COLO668 (cell line): ENCODE measurements around the gene CRAT.

ENCODE experiments used
- DNase-seq: peaks from one replicate; lab custom pipeline; 2025; ENCODE audit not compliant: unreplicated experiment; lab: John Stamatoyannopoulos, UW

The CRAT gene

GRCh38 chr9:129111528-129112151 lies 1.0 kb upstream of the CRAT start:
- peak; percentile 25 for DNase-seq

DNA sequence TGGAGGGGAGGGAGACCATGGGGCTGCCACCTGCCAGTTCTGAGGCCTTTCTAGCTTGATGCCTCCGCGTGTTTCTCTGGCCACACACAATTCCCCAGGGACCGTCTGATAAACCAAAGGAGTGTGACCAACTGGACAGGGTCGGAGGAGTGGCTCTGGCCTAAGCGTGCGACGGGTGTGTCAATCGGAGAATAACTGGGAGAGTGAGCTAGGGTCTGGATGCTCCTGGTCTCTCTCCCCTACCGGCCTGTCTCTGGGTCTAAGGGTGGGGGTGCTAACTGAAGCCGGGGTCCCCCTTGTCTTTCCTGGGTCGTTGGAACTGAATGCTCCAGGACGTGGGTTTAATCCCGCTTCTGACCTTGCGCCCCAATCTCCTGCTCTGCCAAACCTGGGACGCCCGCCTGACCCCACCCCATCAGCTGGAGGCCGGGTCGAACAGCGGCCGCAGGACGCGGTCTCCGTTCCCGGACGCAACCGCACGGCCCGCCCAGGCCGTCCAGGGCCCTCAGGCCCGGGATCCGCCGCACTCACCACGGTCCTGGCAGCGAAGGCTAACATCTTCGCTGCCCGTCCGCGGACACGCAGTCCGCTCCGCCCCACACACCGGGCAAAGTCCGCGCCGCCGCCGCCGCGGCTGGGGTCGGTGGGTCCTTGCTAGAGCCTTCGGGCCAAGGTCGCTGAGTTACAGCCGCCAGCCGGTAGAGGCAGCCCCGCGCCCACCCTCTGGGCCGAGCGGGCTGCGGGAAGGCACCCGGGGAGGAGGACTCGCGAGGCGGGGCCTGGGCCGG lies 447 bp downstream of the CRAT start:
- DNase-seq: no peak

DNA sequence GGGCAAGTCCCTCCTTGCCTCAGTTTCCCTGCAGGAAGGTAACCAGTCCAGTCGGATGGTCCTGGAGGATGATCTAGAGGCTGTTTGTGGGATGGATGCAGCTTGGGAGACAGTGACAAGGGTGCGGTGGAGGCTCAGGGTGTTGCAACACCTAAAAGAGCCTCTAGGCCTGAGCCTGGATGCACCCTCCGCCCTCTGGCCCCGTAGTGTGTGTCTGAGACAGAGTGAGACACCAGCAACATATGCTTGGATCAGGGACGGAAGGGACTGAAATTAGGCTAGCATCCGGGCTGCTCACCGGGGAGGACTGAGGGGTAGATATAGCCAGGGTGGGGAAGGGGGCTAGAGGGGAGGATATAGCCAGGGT lies 1.1 kb downstream of the CRAT start:
- DNase-seq: peak; percentile 10

- no peak for DNase-seq
These were observed 1.6 kb downstream of the CRAT start for GRCh38 chr9:129108805-129109536.

- no peak for DNase-seq
These were observed 2.3 kb downstream of the CRAT start for GRCh38 chr9:129108083-129108804.

DNA sequence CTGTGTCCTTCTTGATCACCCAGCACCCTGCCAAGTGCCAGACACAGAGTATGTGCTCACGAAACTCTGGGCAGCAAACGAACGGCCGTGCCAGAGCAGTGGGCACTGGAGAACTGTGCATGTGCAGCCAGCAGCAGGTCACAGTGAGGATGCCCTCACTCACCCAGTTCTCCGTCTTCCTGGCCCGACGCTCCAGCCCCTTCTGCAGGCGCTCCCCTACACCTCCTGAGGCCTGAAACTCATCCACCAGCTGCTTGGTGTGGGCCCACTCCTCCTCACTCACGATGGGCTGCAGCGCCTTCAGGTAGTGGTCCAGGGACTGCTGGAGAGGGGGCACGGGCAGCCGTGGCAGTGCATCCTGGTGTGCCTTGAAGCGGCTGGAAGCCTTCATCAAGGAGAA lies 2.9 kb downstream of the CRAT start:
- DNase-seq: no peak

- DNase-seq: no peak
These were observed 4.5 kb downstream of the CRAT start for GRCh38 chr9:129105857-129106694.

GRCh38 chr9:129104051-129104450 lies 6.5 kb downstream of the CRAT start:
- DNase-seq: no peak

- DNase-seq: no peak
These were observed 7.0 kb downstream of the CRAT start for GRCh38 chr9:129103595-129103965.

- DNase-seq: peak; percentile 66
These were observed 7.6 kb downstream of the CRAT start for GRCh38 chr9:129102791-129103594.

DNA sequence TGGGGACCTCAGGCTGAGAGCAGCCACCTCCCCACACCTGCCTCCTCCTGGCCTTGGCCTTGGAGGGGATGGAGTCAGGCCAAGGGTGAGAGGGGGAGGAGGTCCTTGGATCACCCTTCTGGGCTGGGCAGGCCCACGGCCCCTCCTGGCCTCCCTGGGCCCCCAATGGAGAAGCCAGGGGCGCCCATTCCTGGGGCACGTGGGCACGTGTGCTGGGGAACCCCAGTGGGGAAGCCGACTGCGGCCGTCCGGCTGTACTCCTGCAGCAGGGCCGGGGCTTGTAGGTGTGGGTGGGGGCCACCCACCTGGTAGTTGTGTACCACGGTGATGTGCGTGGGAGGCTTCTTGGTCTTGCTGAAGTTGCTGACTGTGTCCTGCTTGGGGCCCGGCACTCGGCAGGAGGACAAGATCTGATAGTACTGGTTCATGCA lies 8.5 kb downstream of the CRAT start:
- no peak for DNase-seq

GRCh38 chr9:129101279-129101678 lies 9.3 kb downstream of the CRAT start:
- no peak for DNase-seq

- DNase-seq: peak; percentile 19
These were observed 10.0 kb downstream of the CRAT start for GRCh38 chr9:129100383-129101169.

DNA sequence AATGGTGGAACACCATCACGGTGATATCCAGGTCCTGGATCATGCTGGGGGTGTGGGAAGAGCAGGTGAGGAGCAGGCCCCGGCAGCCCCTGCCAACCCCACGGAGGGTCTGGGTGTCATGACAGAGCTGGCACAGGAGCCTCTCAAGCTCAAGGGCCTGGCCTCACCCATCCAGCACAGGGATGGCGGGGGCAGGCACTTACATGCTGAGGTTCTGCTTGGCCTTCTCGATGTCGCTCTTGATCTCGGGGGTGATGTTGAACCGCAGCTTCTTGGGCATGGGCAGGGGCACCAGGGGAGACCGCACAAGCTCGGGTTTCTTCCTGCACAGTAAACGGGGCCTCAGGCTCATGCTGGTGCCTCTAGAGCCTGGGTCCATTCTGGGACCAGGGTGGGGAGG lies 12.3 kb downstream of the CRAT start:
- no peak for DNase-seq

DNA sequence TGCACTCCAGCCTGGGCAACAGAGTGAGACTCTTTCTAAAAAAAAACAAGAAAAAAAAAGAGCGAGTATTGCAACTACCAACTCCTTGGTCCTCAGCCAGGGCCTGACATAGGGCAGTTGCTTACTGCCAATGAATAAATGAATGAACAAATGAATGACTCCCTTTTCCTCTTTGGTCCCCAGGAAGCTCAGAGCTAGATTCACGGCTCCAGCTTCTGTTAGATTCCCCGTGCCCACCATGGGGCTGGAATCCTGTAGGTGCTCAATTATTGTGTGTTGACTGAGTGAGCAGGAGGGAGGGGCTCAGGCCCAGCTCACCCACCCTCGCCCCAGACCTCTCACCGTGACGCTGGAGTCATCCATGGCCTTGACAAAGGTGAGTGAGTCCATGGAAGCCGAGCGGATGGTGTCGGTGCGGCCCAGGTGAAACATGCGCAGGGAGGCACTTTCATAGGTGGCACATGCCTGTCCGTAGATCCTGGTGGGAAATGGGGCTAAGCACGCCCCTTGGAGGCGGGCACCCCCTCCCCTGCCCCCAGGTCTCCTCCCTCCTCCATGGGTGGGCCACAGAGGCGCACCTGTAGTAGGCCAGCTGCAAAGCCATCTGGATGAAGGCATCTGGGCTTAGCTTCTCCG lies 12.8 kb downstream of the CRAT start:
- DNase-seq: no peak

GRCh38 chr9:129095908-129096307 lies 14.7 kb downstream of the CRAT start:
- DNase-seq: no peak

DNA sequence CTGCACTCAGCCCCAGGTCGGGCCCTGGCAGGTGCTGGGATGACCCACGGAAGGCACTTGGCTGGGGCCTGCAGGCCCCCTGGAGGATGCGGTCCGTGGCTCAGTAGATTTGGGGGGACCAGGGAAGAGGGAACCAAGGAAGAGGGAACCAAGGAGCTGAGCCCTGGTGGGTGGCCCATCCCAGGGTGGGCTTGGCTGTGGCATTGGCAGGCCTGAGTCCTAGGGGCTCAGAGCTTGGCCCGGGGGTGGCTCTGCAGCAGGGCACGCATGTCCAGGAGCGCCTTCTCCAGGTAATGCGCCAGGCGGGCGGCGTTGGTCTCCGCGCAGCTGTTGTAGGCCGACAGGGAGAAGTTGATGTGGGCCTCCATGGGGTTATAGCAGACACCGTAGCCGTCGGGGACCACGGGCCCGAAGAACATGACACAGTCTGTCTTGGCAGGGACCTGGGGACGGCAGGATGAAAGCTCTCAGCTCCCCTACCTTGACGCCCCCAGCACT lies 15.4 kb downstream of the CRAT start:
- DNase-seq: no peak
